ENCODE results near the gene TCEAL7. TPM values are rescaled to one million over a fixed set of nuclear protein-coding genes. Genes with fewer than 3 reads are reported as not detected.

TCEAL7 gene
- total and polyA plus RNA-seq, 2 experiments from 2014 or later = 7.3 to 17.2 TPM

DNA sequence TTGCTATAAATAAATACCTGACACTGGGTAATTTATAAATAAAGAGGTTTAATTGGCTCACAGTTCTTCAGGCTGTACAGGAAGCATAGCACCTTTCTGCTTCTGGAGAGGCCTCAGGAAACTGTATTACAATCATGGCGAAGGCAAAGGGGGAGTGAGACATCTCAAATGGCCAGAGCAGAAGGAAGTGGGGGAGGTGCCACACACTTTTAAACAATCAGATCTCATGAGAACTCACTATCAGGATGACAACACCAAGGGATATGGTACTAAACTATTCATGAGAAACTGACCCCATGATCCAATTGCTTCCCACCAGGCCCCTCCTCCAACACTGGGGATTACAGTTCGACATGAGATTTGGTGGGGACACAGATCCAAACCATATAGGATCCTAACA, 14.6 kb downstream of the TCEAL7 start:
- ATAC-seq = no peak

More for the DNA sequence above, 14.6 kb downstream of the TCEAL7 start:
- Mint-ChIP-seq H3K27me3 (ENCODE audit: insufficient read depth, low read depth, poor library complexity) (no peaks in the 10 kb centered on the region), H3K27ac (no peak overlapping the region), H3K9me3 (no peaks in the 10 kb centered on the region), H3K4me3 (no peak overlapping the region), H3K36me3 (ENCODE audit: low read depth) (no peaks in the 10 kb centered on the region), H3K4me1 (peaks cover 13% of the 10 kb centered on the region)
- peaks cover 8% of the 10 kb centered on the region; the same call in 1 of the 2 replicates for H3K4me1 ChIP-seq (ENCODE audit: insufficient read depth)
- H2AFZ ChIP-seq = no peak overlapping the region
- no peak overlapping the region for H3K4me2 ChIP-seq
- DNase-seq (ENCODE audit: low spot score) = no peak
- no peaks in the 10 kb centered on the region for H3K9me2 ChIP-seq (ENCODE audit: insufficient read depth)
- TF ChIP-seq POLR2AphosphoS5 (IDR thresholded peaks at IDR 0.05; ENCODE audit: low read depth) (no peak), JUNB (IDR thresholded peaks at IDR 0.05; ENCODE audit: unreplicated experiment) (no peak), EZH2phosphoT487 (IDR thresholded peaks at IDR 0.05; ENCODE audit: unreplicated experiment) (no peak), CREB1 (CRISPR knock-in tag; IDR thresholded peaks at IDR 0.05; ENCODE audit: low read depth) (no peak), EZH2 (IDR thresholded peaks at IDR 0.05; ENCODE audit: low read depth, unreplicated experiment) (no peak), ZNF331 (CRISPR knock-in tag; IDR thresholded peaks at IDR 0.05; ENCODE audit: low read depth) (no peak), ZNF114 (CRISPR knock-in tag; IDR thresholded peaks at IDR 0.05) (no peak), NANOG (IDR thresholded peaks at IDR 0.05; ENCODE audit: borderline replicate concordance) (no peak), STAT1 (IDR thresholded peaks at IDR 0.05; ENCODE audit: unreplicated experiment) (no peak)
- TF ChIP-seq, protein P1, sequence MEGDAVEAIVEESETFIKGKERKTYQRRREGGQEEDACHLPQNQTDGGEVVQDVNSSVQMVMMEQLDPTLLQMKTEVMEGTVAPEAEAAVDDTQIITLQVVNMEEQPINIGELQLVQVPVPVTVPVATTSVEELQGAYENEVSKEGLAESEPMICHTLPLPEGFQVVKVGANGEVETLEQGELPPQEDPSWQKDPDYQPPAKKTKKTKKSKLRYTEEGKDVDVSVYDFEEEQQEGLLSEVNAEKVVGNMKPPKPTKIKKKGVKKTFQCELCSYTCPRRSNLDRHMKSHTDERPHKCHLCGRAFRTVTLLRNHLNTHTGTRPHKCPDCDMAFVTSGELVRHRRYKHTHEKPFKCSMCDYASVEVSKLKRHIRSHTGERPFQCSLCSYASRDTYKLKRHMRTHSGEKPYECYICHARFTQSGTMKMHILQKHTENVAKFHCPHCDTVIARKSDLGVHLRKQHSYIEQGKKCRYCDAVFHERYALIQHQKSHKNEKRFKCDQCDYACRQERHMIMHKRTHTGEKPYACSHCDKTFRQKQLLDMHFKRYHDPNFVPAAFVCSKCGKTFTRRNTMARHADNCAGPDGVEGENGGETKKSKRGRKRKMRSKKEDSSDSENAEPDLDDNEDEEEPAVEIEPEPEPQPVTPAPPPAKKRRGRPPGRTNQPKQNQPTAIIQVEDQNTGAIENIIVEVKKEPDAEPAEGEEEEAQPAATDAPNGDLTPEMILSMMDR (conservative IDR thresholded peaks at IDR 0.05; ENCODE audit: low read depth in 2 of 2) = no peak
- TF ChIP-seq, protein P2, sequence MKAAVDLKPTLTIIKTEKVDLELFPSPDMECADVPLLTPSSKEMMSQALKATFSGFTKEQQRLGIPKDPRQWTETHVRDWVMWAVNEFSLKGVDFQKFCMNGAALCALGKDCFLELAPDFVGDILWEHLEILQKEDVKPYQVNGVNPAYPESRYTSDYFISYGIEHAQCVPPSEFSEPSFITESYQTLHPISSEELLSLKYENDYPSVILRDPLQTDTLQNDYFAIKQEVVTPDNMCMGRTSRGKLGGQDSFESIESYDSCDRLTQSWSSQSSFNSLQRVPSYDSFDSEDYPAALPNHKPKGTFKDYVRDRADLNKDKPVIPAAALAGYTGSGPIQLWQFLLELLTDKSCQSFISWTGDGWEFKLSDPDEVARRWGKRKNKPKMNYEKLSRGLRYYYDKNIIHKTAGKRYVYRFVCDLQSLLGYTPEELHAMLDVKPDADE (IDR thresholded peaks at IDR 0.05) = no peak
- TF ChIP-seq, protein P3, sequence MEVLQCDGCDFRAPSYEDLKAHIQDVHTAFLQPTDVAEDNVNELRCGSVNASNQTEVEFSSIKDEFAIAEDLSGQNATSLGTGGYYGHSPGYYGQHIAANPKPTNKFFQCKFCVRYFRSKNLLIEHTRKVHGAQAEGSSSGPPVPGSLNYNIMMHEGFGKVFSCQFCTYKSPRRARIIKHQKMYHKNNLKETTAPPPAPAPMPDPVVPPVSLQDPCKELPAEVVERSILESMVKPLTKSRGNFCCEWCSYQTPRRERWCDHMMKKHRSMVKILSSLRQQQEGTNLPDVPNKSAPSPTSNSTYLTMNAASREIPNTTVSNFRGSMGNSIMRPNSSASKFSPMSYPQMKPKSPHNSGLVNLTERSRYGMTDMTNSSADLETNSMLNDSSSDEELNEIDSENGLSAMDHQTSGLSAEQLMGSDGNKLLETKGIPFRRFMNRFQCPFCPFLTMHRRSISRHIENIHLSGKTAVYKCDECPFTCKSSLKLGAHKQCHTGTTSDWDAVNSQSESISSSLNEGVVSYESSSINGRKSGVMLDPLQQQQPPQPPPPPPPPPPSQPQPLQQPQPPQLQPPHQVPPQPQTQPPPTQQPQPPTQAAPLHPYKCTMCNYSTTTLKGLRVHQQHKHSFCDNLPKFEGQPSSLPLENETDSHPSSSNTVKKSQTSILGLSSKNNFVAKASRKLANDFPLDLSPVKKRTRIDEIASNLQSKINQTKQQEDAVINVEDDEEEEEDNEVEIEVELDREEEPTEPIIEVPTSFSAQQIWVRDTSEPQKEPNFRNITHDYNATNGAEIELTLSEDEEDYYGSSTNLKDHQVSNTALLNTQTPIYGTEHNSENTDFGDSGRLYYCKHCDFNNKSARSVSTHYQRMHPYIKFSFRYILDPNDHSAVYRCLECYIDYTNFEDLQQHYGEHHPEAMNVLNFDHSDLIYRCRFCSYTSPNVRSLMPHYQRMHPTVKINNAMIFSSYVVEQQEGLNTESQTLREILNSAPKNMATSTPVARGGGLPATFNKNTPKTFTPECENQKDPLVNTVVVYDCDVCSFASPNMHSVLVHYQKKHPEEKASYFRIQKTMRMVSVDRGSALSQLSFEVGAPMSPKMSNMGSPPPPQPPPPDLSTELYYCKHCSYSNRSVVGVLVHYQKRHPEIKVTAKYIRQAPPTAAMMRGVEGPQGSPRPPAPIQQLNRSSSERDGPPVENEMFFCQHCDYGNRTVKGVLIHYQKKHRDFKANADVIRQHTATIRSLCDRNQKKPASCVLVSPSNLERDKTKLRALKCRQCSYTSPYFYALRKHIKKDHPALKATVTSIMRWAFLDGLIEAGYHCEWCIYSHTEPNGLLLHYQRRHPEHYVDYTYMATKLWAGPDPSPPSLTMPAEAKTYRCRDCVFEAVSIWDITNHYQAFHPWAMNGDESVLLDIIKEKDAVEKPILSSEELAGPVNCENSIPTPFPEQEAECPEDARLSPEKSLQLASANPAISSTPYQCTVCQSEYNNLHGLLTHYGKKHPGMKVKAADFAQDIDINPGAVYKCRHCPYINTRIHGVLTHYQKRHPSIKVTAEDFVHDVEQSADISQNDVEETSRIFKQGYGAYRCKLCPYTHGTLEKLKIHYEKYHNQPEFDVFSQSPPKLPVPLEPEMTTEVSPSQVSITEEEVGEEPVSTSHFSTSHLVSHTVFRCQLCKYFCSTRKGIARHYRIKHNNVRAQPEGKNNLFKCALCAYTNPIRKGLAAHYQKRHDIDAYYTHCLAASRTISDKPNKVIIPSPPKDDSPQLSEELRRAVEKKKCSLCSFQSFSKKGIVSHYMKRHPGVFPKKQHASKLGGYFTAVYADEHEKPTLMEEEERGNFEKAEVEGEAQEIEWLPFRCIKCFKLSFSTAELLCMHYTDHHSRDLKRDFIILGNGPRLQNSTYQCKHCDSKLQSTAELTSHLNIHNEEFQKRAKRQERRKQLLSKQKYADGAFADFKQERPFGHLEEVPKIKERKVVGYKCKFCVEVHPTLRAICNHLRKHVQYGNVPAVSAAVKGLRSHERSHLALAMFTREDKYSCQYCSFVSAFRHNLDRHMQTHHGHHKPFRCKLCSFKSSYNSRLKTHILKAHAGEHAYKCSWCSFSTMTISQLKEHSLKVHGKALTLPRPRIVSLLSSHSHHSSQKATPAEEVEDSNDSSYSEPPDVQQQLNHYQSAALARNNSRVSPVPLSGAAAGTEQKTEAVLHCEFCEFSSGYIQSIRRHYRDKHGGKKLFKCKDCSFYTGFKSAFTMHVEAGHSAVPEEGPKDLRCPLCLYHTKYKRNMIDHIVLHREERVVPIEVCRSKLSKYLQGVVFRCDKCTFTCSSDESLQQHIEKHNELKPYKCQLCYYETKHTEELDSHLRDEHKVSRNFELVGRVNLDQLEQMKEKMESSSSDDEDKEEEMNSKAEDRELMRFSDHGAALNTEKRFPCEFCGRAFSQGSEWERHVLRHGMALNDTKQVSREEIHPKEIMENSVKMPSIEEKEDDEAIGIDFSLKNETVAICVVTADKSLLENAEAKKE (CRISPR knock-in tag; IDR thresholded peaks at IDR 0.05) = no peak
- TF ChIP-seq, protein P4, sequence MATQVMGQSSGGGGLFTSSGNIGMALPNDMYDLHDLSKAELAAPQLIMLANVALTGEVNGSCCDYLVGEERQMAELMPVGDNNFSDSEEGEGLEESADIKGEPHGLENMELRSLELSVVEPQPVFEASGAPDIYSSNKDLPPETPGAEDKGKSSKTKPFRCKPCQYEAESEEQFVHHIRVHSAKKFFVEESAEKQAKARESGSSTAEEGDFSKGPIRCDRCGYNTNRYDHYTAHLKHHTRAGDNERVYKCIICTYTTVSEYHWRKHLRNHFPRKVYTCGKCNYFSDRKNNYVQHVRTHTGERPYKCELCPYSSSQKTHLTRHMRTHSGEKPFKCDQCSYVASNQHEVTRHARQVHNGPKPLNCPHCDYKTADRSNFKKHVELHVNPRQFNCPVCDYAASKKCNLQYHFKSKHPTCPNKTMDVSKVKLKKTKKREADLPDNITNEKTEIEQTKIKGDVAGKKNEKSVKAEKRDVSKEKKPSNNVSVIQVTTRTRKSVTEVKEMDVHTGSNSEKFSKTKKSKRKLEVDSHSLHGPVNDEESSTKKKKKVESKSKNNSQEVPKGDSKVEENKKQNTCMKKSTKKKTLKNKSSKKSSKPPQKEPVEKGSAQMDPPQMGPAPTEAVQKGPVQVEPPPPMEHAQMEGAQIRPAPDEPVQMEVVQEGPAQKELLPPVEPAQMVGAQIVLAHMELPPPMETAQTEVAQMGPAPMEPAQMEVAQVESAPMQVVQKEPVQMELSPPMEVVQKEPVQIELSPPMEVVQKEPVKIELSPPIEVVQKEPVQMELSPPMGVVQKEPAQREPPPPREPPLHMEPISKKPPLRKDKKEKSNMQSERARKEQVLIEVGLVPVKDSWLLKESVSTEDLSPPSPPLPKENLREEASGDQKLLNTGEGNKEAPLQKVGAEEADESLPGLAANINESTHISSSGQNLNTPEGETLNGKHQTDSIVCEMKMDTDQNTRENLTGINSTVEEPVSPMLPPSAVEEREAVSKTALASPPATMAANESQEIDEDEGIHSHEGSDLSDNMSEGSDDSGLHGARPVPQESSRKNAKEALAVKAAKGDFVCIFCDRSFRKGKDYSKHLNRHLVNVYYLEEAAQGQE (IDR thresholded peaks at IDR 0.05; ENCODE audit: unreplicated experiment) = no peak
- no peaks in the 10 kb centered on the region for H4K20me1 ChIP-seq (replicated peaks; ENCODE audit: insufficient read depth)
- H3K4me3 ChIP-seq = no peak overlapping the region
- no peaks in the 10 kb centered on the region for H3K79me2 ChIP-seq (replicated peaks; ENCODE audit: insufficient read depth)
- no peak overlapping the region for H3K27ac ChIP-seq (ENCODE audit: low read depth)
- no peaks in the 10 kb centered on the region for H3K36me3 ChIP-seq (ENCODE audit: insufficient read depth)
- H3F3A ChIP-seq (replicated peaks; ENCODE audit: low read depth) = no peaks in the 10 kb centered on the region
- H3K27me3 ChIP-seq (ENCODE audit: insufficient read depth) = peaks cover 11% of the 10 kb centered on the region; the same call in 1 of the 2 replicates

All from GM23338 (cell line).